ENCODE measurements around the gene RNF40. TPM values are rescaled to one million over a fixed set of nuclear protein-coding genes. Genes with fewer than 3 reads are reported as not detected.
A peak's percentile ranks its signal among the peaks of the same experiment; 100 is the strongest.

RNF40 gene
- total RNA-seq = 100 to 1,000 TPM in 2 of 4 donors, 10 to 100 TPM in 2; 20.5 to 130 (median 86.0) TPM

DNA sequence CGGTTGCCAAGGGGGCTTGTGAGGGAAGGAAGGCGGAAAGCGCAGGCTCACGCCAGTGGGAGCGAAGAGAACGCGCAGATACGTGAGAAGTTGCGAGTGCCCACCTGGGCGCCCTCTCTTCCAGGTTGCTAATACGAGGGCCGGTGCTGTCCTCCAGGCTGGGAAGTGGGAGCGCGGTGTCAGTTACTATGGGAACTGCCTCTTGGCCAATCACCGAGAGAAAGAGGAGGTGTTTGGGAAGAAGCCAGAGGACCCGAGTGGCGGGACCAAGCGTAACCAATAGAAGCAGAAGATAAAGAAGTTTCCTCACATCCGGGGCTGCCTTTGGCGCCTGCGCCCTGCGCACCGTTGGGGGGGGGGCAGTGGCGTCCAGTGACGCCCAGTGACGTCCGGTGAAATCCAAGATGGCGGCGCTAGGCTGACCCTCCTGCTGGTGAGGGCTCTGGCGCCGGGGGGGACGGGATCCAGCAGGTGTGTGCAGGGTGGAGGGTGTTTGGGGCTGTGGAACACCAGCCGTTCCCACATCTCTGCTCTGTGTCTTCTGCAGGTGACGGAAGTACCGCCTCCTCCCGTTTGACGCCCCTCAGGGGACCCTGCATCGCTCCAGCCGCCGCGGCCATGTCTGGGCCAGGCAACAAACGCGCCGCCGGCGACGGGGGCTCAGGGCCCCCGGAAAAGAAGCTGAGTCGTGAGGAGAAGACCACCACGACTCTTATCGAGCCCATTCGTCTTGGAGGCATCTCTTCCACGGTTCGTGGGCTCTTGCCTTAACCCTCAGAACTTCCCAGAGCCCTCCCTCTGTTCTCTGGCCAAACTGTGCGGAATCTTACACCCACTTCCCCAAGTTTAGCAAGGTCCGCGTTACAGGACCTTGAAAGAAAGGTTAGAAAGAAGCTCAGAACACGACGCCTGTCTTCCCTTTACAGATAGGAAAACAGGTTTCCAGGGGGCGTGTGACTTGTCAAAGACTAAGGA, at the start of gene RNF40, which contains the start of gene CFAP119:
Gene RNF40 (plus strand): TSS at position 395 of the 975 bp plus-strand sequence. CDS start 224 bp downstream, at position 619.
Gene CFAP119 (minus strand): TSS at position 135 of the 975 bp plus-strand sequence. CDS start 314 bp downstream, outside the sequence.
- H3K36me3 ChIP-seq = no peaks in the 10 kb centered on the region
- TF ChIP-seq, protein P1, sequence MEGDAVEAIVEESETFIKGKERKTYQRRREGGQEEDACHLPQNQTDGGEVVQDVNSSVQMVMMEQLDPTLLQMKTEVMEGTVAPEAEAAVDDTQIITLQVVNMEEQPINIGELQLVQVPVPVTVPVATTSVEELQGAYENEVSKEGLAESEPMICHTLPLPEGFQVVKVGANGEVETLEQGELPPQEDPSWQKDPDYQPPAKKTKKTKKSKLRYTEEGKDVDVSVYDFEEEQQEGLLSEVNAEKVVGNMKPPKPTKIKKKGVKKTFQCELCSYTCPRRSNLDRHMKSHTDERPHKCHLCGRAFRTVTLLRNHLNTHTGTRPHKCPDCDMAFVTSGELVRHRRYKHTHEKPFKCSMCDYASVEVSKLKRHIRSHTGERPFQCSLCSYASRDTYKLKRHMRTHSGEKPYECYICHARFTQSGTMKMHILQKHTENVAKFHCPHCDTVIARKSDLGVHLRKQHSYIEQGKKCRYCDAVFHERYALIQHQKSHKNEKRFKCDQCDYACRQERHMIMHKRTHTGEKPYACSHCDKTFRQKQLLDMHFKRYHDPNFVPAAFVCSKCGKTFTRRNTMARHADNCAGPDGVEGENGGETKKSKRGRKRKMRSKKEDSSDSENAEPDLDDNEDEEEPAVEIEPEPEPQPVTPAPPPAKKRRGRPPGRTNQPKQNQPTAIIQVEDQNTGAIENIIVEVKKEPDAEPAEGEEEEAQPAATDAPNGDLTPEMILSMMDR (IDR thresholded peaks at IDR 0.05) = peak in 2 of 4 experiments; percentile 21 to 27
- peak; percentile 38 to 88 for TF ChIP-seq POLR2A (IDR thresholded peaks at IDR 0.05)

GRCh38 chr16:30715750-30716445, 46.2 kb upstream of the RNF40 start:
- no peak overlapping the region for H3K27ac ChIP-seq
- no peaks in the 10 kb centered on the region for H3K9me3 ChIP-seq
- no peak overlapping the region for H3K4me3 ChIP-seq
- no peak for TF ChIP-seq POLR2A (IDR thresholded peaks at IDR 0.05)
- TF ChIP-seq, protein P1 (IDR thresholded peaks at IDR 0.05) = no peak
- no peaks in the 10 kb centered on the region for H3K4me1 ChIP-seq
- intact Hi-C loops (cut with DNase I; ENCODE audit: low total_unique reads) = no loop called here
- H3K36me3 ChIP-seq = no peaks in the 10 kb centered on the region
- DNase-seq = no peak
- H3K27me3 ChIP-seq = no peaks in the 10 kb centered on the region

More for the DNA sequence above, at the start of gene RNF40, which contains the start of gene CFAP119:
- Histone ChIP-seq H3K27ac (peak within 1 kb of the TSS; percentile 93 to 96), H3K27me3 (no peaks in the 10 kb centered on the region), H3K4me1 (peaks cover 7 to 23% of the 10 kb centered on the region in 2 donors), H3K4me3 (peak within 1 kb of the TSS; percentile 79 to 97), H3K9me3 (no peaks in the 10 kb centered on the region)
- DNase-seq = peak; percentile 97 to 98
- intact Hi-C loops (cut with DNase I; ENCODE audit: low total_unique reads) = no loop called here

GRCh38 chr16:30720086-30720485, 42.0 kb upstream of the RNF40 start:
- H3K4me3 ChIP-seq = no peak overlapping the region
- H3K9me3 ChIP-seq = no peaks in the 10 kb centered on the region
- intact Hi-C loops (cut with DNase I; ENCODE audit: low total_unique reads) = no loop called here
- no peaks in the 10 kb centered on the region for H3K27me3 ChIP-seq
- DNase-seq = no peak
- no peak overlapping the region for H3K27ac ChIP-seq
- H3K36me3 ChIP-seq = no peaks in the 10 kb centered on the region
- H3K4me1 ChIP-seq = no peaks in the 10 kb centered on the region
- TF ChIP-seq POLR2A (IDR thresholded peaks at IDR 0.05) = no peak
- TF ChIP-seq, protein P1 (IDR thresholded peaks at IDR 0.05) = no peak

- H3K27me3 ChIP-seq = no peaks in the 10 kb centered on the region
- H3K36me3 ChIP-seq = no peaks in the 10 kb centered on the region
- no peaks in the 10 kb centered on the region for H3K4me1 ChIP-seq
- intact Hi-C loops (cut with DNase I; ENCODE audit: low total_unique reads) = no loop called here
- no peak for TF ChIP-seq POLR2A (IDR thresholded peaks at IDR 0.05)
- TF ChIP-seq, protein P1 (IDR thresholded peaks at IDR 0.05) = no peak
- DNase-seq = no peak
- no peak overlapping the region for H3K27ac ChIP-seq
- no peaks in the 10 kb centered on the region for H3K9me3 ChIP-seq
- no peak overlapping the region for H3K4me3 ChIP-seq
These were observed 41.4 kb upstream of the RNF40 start for GRCh38 chr16:30720694-30721093.
